ENCODE measurements around the gene DNAI7.
A peak's percentile ranks its signal among the peaks of the same experiment; 100 is the strongest.

The DNAI7 gene

DNA sequence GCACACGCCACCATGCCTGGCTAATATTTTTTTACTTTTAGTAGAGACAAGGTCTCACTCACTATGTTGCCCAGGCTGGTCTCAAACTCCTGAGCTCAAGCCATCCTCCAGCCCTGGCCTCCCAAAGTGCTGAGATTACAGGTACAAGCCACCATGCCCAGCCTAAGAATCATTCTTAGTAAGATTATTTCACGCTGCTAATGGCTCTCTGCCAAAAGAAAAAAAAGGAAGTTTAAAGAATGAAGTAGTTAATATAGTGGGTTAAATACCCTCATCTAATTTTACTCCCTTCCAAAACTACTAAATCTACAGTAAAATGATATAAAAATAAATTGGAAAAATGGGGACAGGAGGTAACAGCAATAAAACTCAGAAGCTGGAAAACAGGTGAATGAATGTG, 2.6 kb upstream of the DNAI7 start:
- H3K4me3 ChIP-seq (ENCODE audit: low read depth, low read length) = no peak overlapping the region
- TF ChIP-seq, protein P1, sequence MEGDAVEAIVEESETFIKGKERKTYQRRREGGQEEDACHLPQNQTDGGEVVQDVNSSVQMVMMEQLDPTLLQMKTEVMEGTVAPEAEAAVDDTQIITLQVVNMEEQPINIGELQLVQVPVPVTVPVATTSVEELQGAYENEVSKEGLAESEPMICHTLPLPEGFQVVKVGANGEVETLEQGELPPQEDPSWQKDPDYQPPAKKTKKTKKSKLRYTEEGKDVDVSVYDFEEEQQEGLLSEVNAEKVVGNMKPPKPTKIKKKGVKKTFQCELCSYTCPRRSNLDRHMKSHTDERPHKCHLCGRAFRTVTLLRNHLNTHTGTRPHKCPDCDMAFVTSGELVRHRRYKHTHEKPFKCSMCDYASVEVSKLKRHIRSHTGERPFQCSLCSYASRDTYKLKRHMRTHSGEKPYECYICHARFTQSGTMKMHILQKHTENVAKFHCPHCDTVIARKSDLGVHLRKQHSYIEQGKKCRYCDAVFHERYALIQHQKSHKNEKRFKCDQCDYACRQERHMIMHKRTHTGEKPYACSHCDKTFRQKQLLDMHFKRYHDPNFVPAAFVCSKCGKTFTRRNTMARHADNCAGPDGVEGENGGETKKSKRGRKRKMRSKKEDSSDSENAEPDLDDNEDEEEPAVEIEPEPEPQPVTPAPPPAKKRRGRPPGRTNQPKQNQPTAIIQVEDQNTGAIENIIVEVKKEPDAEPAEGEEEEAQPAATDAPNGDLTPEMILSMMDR (IDR thresholded peaks at IDR 0.05; ENCODE audit: insufficient read depth, low read depth, low read length, missing control alignments) = no peak
- no peak for DNase-seq (ENCODE audit: low read depth)

DNA sequence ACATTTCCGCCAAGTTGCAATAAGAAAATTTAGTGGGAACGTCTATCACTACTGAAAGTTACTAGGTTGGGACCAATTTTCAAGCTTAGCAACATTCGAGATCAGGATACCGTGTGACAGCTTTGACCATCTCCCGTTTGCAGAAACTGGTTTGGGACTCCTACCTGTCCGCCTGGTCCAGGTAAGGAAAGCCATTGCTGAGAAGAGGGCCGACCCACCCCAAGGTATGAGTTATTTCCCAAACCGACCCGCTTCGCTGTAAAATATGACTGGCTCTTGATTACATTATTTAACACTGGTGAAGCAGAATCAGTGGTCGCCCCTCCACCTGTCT, 271 bp downstream of the DNAI7 start:
- no peak for DNase-seq (ENCODE audit: low read depth)
- TF ChIP-seq, protein P1 (IDR thresholded peaks at IDR 0.05; ENCODE audit: insufficient read depth, low read depth, low read length, missing control alignments) = no peak
- H3K4me3 ChIP-seq (ENCODE audit: low read depth, low read length) = peak overlapping the region; percentile 85

DNA sequence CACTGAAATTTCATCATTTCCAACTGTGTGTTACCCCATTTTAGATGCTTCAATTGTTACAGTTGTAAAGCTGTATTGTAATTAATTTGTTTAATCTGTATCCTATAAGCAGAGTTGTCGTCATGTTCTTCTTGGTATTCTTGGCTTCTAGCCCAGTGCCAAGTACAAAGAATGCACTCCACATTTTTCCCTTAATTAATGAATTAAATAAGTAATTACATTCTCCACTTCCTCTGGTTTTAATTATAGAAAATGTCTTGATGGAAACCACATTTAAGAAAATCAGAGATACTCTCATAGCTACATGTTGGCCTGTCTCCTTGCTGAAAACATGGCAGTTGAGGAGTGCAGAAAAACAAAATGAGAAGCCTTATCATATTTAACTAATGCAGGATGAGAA, 746 bp downstream of the DNAI7 start:
- TF ChIP-seq, protein P1 (IDR thresholded peaks at IDR 0.05; ENCODE audit: insufficient read depth, low read depth, low read length, missing control alignments) = no peak
- no peak overlapping the region for H3K4me3 ChIP-seq (ENCODE audit: low read depth, low read length)
- DNase-seq (ENCODE audit: low read depth) = no peak

- H3K4me3 ChIP-seq (ENCODE audit: low read depth, low read length) = no peak overlapping the region
- DNase-seq (ENCODE audit: low read depth) = no peak
- TF ChIP-seq, protein P1 (IDR thresholded peaks at IDR 0.05; ENCODE audit: insufficient read depth, low read depth, low read length, missing control alignments) = no peak
These were observed 4.2 kb downstream of the DNAI7 start for GRCh38 chr12:25190793-25191192.

DNA sequence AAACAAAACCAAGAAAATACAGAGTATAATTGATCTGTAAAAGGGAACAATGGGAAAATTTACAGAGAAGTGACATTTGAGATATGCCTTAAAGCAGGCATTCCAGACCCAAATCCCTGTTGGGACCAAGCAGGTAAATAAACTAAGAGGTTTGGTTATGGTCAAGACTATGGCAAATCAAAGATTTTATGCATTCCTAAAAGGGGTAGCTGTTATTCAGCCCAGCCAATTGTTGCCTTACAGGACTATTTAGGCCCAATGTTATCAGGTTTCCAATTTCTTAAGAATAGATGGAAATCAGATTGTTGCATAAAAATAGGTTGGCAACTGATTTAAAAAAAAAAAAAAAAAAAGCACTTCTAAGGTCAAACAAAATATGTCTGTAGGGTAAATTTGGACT, 5.3 kb downstream of the DNAI7 start:
- H3K4me3 ChIP-seq (ENCODE audit: low read depth, low read length) = no peak overlapping the region
- TF ChIP-seq, protein P1 (IDR thresholded peaks at IDR 0.05; ENCODE audit: insufficient read depth, low read depth, low read length, missing control alignments) = no peak
- DNase-seq (ENCODE audit: low read depth) = no peak

- no peak for DNase-seq (ENCODE audit: low read depth)
These were observed 7.2 kb downstream of the DNAI7 start for GRCh38 chr12:25187781-25188180.

More at GRCh38 chr12:25187781-25188180, 7.2 kb downstream of the DNAI7 start:
- TF ChIP-seq, protein P1 (IDR thresholded peaks at IDR 0.05; ENCODE audit: insufficient read depth, low read depth, low read length, missing control alignments) = no peak
- H3K4me3 ChIP-seq (ENCODE audit: low read depth, low read length) = no peak overlapping the region

Measured in GM12865 (cell line).